GM21528 (cell line): Measurements from ENCODE around the gene MS4A18.
"Not testable (repeated sequence)": the region's sequence is repeated elsewhere in the genome, so short reads cannot be mapped to it uniquely, and the experiment has no call there.

ENCODE experiments used
- ATAC-seq: cut with Tn5 transposase; IDR thresholded peaks from one replicate; pipeline ENCODE4 v1.9.1; 2021; ENCODE audit warnings: mild to moderate bottlenecking, moderate library complexity; ENCODE audit not compliant: unreplicated experiment, low FRiP score

Gene MS4A18

GRCh38 chr11:60724420-60724819, at the start of gene MS4A18:
Gene MS4A18 (plus strand): TSS chr11:60724720.
- no peak for ATAC-seq

DNA sequence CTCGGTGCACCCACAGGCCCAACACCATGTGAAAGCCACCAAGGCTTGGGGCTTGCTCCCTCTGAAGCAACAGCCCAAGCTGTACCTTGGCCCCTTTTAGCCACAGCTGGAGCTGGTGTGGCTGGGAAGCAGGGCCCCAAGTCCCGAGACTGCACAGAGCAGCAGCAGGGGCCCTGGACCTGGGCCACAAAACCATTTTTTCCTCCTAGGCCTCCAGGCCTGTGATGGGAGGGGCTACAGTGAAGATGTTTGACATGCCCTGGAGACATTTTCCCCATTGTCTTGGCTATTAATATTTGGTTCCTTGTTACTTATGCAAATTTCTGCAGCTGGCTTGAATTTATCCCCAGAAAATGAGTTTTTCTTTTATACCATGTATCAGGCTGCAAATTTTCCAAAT, 46.3 kb upstream of the MS4A18 start:
- not testable (repeated sequence) for ATAC-seq

GRCh38 chr11:60679879-60680278, 44.6 kb upstream of the MS4A18 start:
- ATAC-seq, result no peak

- ATAC-seq, result no peak
Observed at GRCh38 chr11:60680455-60681119, 43.9 kb upstream of the MS4A18 start.

- not testable (repeated sequence) for ATAC-seq
Observed at GRCh38 chr11:60684541-60684848, 40.0 kb upstream of the MS4A18 start.

- ATAC-seq, result no peak
Observed at GRCh38 chr11:60691661-60692060, 32.9 kb upstream of the MS4A18 start.

DNA sequence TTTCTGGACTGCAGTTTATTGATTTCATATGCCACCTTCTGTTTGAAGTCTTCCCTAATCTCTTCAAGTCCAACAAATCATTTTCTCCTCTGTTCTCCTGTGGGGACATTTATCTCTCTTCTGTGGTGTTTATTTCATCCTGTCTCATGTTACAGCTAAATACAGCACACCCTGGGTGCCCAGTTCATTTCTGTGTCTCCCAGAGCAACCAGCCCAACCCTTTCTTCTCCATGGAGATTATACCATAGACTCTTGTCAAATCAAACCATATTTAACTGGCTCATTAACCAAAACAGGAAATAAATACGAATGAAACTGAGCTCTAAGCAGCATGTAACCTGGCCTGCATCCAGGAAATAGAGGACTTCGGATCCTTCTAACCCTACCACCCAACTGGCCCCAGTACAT, 25.2 kb upstream of the MS4A18 start, which contains the start of gene MS4A8:
MS4A8 (plus strand) TSS at position 329 of the 408 bp plus-strand sequence. CDS start 1,249 bp downstream, outside the sequence.
- no peak for ATAC-seq

DNA sequence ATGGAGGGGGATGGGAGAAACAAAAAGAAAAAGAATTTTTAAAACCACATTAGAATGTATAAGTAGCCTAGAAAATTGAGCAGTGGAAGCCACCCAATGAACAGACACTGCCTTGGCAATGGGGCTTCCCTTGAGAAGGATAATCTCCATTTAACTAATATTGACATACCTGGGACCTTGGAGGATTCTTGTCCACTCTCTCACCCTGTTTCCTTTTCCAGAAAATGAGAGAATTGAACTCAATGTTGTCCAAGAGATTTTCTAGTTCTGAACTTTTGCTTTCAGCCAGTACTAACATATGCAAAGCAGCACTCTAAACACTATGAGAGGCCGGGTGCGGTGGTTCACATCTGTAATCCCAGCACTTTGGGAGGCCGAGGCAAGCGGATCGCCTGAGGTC, 24.6 kb upstream of the MS4A18 start:
- ATAC-seq, result no peak

- ATAC-seq, result no peak
Observed at GRCh38 chr11:60700689-60701468, 23.6 kb upstream of the MS4A18 start.

DNA sequence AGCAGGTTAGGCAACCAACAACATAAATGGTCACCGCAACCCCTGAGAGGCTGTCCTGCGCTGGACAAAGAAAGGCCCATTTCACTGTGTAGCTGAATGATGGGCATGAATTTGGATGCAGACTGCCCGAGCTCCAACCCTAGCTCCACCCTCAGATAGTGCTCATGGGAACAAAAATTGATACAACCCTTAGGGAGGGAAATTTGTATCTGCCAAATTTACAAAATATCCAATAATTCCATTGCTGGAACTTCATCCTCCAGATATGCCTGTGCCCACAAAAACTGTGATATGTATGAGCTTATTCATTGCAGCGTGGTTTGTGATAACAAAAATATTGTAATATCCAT, 23.1 kb upstream of the MS4A18 start:
- ATAC-seq, result no peak

DNA sequence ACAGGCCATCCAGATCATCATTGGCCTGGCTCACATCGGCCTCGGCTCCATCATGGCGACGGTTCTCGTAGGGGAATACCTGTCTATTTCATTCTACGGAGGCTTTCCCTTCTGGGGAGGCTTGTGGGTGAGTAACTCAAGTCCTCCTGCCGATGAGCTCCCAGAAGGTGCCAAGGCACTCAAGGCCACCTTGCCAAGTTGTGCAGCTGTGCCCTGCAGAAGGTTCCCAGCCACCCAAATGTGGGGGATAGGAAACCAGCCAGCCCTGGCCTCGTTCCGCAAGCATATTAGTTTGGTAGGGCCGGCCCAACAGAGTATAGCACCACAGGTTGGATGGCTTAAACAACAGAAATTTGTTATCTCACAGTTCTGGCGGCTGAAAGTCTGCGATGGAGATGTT, 21.1 kb upstream of the MS4A18 start:
- ATAC-seq, result no peak

GRCh38 chr11:60705895-60706294, 18.6 kb upstream of the MS4A18 start:
- no peak for ATAC-seq

DNA sequence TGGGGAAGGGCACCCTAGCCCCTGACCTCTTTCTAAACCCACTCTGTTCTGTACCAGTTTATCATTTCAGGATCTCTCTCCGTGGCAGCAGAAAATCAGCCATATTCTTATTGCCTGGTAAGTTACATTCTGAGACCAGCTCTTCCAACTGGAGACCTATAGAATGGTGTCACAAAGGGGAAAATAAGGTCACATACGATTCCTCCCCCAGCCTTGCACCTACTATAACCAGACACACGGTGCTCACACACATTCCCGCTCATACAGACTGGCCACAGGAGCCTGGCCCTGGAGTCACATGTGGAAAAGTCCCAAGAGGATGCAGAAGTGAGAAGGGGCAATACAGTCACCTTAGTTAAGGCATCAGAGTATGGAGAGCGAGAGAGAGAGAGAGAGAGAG, 17.6 kb upstream of the MS4A18 start:
- ATAC-seq, result no peak

DNA sequence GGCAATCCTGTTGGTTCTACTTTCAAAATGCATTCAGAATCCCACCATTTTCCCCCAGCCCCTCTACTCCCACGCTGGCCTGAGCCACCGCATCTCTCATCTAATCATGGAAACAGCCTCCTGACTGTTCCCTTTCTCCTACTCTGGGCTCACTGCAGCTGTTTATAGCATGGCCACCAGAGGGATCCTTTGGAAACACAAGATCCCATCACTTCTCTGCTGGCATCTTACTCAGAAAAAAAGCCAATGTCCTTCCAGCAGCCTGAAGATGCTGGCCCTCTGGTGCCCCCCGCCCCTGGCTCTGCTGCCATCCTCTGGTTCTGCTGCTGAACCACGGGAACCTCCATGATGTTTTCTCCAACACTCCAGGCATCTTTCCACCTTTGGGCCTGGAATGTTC, 14.0 kb upstream of the MS4A18 start:
- no peak for ATAC-seq

- no peak for ATAC-seq
Observed at GRCh38 chr11:60711276-60711675, 13.2 kb upstream of the MS4A18 start.

DNA sequence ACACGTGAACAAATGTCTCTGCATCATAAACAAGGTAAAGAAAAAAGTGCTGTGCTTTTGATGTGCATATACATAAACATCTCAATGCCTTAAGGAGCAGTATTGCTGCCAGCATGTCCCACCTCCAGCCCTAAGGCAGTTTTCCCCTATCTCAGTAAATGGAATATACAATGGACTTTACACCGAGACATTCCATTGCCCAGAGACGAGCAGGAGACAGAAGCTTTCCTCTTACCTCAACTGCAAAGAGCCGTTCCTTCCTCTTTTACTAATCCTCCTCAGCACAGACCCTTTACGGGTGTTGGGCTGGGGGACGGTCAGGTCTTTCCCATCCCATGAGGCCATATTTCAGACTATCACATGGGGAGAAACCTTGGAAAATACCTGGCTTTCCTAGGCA, 11.1 kb upstream of the MS4A18 start:
- not testable (repeated sequence) for ATAC-seq

GRCh38 chr11:60717956-60718355, 6.6 kb upstream of the MS4A18 start:
- no peak for ATAC-seq

DNA sequence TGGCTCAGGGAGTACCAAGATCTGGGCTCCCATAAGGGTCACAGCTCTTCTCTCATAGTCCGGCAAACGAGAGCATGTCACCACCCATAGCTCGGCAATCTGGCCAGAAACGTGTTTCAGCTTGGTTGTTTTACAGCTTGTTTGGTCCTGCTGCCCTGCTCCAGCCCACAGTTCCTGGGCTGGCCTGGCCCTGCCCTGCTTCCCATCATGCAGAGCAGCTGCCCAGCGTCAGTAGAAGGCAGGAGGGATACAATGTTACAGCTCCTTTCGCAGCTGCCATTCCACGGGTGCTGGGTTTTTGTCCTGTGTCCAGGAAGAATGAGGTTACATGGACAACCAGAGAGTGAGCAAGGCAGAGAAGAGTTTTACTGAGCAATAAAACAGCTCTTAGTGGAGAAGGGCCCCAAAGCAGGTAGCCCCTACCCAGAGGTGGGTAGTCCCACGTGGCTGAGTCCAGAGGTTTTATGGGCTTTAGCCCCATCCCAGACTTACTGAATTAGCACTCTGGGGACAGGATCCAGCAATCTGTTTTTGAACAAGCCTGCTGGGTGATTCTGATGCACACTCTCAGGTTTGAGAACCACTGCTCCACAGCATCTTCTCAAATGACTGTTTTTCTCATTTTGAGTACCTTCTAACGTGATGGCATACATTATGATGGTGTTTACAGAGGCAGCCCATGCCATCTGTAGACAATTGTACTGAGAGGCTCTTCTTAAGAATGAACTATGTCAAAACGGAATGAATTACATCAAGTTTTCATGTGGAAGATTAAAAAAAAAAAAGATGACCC, 5.8 kb upstream of the MS4A18 start:
- ATAC-seq, result no peak

GRCh38 chr11:60719391-60719790, 5.1 kb upstream of the MS4A18 start:
- no peak for ATAC-seq

DNA sequence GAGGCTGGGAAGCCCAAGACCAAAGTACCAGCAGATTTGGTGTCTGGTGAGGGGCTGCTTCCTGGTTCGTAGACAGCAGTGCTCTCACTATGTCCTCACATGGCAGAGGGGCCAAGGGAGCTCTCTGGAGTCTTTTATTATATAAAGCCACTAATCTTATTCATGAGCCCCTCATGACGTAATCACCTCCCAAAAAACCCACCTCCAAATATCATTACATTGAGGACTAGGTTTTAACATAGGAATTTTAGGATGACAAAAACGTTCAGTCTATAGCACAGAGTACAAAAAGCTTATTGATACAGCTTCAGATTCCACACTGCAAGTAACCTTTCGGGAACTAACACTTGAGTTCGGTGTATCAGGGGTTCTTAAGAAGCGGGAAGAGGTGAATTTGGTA, 4.1 kb upstream of the MS4A18 start:
- no peak for ATAC-seq

DNA sequence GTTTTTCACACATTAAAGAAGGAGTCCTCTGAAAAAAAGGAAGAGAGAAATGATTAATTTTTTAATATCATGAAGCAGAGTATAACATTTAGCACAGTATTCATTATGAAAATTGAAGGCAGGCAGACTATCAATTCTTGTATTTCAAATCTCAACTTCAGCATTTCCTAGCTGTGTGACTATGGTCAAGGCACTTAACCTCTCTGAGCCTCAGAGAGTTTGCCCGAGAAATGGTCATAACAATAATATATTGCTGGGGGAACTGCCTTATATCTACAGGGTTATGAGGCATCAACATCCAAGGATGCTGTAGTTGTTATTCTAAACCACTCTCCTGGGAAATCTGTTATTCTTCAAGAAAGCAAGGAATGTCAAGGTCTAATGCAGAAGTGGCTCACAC, 1.1 kb downstream of the MS4A18 start:
- ATAC-seq, result no peak
